Measurements from ENCODE around the gene NUCB1. TPM values are rescaled to one million over a fixed set of nuclear protein-coding genes. Genes with fewer than 3 reads are reported as not detected.
"Not testable (repeated sequence)": the region's sequence is repeated elsewhere in the genome, so short reads cannot be mapped to it uniquely, and the experiment has no call there.

The NUCB1 gene
- total RNA-seq, 4 donors from 2014 or later: 154 to 506 (median 444) TPM

DNA sequence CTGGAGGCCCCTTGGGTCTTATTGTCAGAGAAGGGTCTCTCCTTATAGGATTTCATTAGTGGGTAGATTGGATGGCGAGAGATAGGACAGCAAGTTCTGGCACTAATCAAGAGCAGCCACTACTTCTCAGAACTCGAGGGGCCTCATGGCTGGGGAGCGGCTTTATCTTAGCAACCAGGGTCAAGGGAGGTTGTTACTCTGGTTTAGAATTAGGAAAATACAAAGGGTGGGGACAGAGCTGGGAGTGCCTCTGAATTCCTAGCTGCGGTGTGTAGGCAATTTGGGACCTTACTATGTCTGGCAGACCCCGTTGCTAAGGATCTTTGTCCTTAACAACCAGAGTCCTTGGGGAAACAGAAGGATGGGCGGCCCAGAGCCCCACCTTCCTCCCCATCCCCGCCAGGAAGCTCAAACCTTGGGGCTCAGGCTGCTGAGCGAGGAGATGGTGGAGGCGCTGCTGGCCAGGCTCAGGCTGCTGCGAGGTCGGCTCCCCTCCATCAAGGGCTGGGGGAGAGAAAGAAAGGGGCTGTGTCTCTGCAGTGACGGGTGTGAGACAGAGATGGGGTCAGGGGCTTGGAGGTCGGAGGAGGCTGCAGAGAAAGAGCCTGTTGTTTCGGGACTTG, 32.9 kb upstream of the NUCB1 start:
- Histone ChIP-seq H3K36me3 (no peaks in the 10 kb centered on the region), H3K4me1 (peaks cover 0 to 23% (median 0%) of the 10 kb centered on the region in 4 donors), H3K27ac (peak overlapping the region; percentile 25 to 77 (median 57)), H3K27me3 (no peaks in the 10 kb centered on the region), H3K4me3 (peak overlapping the region in 2 of 4 donors; percentile 29 to 35), H3K9me3 (no peaks in the 10 kb centered on the region)
- no peak for TF ChIP-seq POLR2A (IDR thresholded peaks at IDR 0.05)
- TF ChIP-seq, protein P1, sequence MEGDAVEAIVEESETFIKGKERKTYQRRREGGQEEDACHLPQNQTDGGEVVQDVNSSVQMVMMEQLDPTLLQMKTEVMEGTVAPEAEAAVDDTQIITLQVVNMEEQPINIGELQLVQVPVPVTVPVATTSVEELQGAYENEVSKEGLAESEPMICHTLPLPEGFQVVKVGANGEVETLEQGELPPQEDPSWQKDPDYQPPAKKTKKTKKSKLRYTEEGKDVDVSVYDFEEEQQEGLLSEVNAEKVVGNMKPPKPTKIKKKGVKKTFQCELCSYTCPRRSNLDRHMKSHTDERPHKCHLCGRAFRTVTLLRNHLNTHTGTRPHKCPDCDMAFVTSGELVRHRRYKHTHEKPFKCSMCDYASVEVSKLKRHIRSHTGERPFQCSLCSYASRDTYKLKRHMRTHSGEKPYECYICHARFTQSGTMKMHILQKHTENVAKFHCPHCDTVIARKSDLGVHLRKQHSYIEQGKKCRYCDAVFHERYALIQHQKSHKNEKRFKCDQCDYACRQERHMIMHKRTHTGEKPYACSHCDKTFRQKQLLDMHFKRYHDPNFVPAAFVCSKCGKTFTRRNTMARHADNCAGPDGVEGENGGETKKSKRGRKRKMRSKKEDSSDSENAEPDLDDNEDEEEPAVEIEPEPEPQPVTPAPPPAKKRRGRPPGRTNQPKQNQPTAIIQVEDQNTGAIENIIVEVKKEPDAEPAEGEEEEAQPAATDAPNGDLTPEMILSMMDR (IDR thresholded peaks at IDR 0.05): no peak
- DNase-seq: no peak

DNA sequence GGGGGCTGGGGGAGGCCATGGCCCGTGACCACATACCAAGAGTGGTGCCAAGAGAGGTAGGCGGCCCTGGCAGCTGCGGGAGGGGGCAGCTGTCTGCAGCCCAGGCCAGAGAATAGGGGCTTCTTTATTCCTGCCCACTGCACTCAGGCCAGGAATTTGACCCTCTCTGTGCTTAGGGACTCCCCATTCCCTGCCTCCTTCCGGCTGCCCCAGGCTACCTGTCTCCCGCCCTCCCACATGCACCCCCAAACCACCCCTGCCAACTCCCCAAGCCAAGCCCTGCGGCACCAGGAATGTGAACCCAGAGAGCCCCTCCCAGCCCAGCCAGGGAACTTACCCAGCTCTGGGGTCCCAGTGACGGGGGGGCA, 32.4 kb upstream of the NUCB1 start:
- peak overlapping the region; percentile 25 to 77 (median 57) for H3K27ac ChIP-seq

DNA sequence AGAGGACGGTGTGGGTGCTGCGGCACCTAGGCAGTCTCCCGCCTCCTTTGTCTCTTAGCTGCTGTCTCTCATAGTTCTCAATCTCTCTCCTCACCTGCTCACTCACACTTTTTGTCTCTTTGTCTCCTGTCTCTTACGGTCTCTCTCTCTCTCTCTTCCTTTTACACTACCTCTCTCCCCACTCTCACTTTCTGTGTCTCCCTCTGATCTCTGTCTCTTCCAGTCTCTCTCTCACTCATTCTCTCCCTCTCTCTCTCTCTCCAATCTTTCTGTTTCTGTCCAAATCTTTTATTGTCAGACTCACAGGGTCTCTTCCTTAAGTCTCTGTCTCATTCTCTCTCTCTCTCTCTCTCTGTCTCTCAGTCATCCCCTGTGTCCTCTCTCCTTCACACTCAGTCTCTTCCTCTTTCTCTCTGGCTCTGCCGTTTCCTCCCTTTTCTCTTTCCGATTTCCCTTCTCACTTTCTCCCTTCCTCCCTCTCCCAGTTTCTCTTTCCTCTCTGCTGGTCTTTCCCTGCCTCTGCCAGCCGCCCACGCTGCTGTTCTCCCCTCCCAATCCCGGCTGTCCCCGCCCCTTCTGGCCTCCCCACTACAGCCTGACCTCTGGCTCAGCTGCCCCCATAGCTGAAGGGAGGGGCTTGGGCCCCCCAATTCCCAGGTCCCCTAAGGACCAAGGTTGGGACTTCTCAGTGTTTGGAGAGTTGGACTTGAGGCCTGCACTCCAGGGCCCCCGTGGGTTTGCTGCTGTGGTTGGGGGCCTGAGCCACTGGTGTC, 31.8 kb upstream of the NUCB1 start, which contains the start of gene PLEKHA4:
PLEKHA4 (minus strand) TSS at position 504 of the 773 bp plus-strand sequence. CDS start 997 bp downstream, outside the sequence.
- H3K4me1 ChIP-seq: peaks cover 0 to 23% (median 0%) of the 10 kb centered on the region in 4 donors
- DNase-seq: peak in 2 of 3 donors; percentile 59 to 69
- peaks cover 0 to 3% (median 0%) of the 10 kb centered on the region in 3 donors for H3K36me3 ChIP-seq
- H3K9me3 ChIP-seq: no peaks in the 10 kb centered on the region
- TF ChIP-seq, protein P1 (IDR thresholded peaks at IDR 0.05): no peak
- no peak for TF ChIP-seq POLR2A (IDR thresholded peaks at IDR 0.05)
- peak within 1 kb of the TSS; percentile 25 to 77 (median 57) for H3K27ac ChIP-seq
- H3K4me3 ChIP-seq: peak within 1 kb of the TSS in 2 of 4 donors; percentile 29 to 35
- H3K27me3 ChIP-seq: no peaks in the 10 kb centered on the region

More for the DNA sequence above, 32.4 kb upstream of the NUCB1 start:
- no peak for DNase-seq
- TF ChIP-seq POLR2A (IDR thresholded peaks at IDR 0.05): no peak
- TF ChIP-seq, protein P1 (IDR thresholded peaks at IDR 0.05): no peak
- Histone ChIP-seq H3K4me1 (peaks cover 0 to 23% (median 0%) of the 10 kb centered on the region in 4 donors), H3K27me3 (no peaks in the 10 kb centered on the region), H3K9me3 (no peaks in the 10 kb centered on the region), H3K4me3 (peak overlapping the region in 2 of 4 donors; percentile 29 to 35), H3K36me3 (no peaks in the 10 kb centered on the region)

- Histone ChIP-seq H3K4me1 (peaks cover 0 to 34% (median 10%) of the 10 kb centered on the region in 4 donors), H3K9me3 (no peaks in the 10 kb centered on the region), H3K27ac (no peak overlapping the region), H3K36me3 (peaks cover 0 to 20% (median 0%) of the 10 kb centered on the region in 3 donors), H3K27me3 (no peaks in the 10 kb centered on the region), H3K4me3 (no peak overlapping the region)
- DNase-seq: no peak
- TF ChIP-seq, protein P1 (IDR thresholded peaks at IDR 0.05): no peak
- no peak for TF ChIP-seq POLR2A (IDR thresholded peaks at IDR 0.05)
Measured at GRCh38 chr19:48870048-48870447, 30.1 kb upstream of the NUCB1 start.

GRCh38 chr19:48871471-48872181, 28.5 kb upstream of the NUCB1 start:
- H3K27ac ChIP-seq: peak overlapping the region; percentile 98 to 100 (median 100)
- H3K4me1 ChIP-seq: peaks cover 4 to 43% (median 20%) of the 10 kb centered on the region in 4 donors

More at GRCh38 chr19:48871471-48872181, 28.5 kb upstream of the NUCB1 start:
- H3K27me3 ChIP-seq, DNase-seq, H3K9me3 ChIP-seq: not testable (repeated sequence)
- Histone ChIP-seq H3K36me3 (peaks cover 0 to 36% (median 0%) of the 10 kb centered on the region in 3 donors), H3K4me3 (peak overlapping the region; percentile 75 to 95 (median 83))

All from Peyer's patch (tissue), 4 donors.